Measurements from ENCODE around the gene BAG5.

The BAG5 gene

DNA sequence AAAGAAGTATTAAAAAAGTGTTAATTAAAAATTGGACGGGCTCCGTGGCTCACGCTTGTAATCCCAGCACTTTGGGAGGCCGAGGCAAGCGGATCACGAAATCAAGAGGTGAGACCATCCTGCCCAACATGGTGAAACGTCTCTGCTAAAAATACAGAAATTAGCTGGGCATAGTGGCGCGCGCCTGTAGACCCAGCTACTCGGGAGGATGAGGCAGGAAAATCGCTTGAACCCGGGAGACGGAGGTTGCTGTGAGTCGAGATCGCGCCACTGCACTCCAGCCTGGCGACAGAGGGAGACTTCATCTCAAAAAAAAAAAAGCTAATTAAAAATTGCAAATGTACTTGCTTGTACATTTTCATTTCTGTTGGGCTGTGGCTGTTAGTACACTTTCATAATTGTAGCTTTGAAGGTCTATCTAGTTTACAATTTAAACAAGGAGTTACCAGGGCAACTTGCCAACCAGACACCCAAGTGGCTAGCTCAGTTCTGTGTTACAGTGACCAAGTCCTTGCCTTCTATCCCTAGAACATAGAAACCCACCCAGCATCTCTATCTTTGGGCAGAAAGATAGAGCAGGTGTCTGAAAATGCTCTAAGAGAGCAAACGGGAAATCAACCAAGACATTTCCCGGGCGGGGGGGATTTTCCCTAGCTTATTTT is 1.5 kb upstream of the BAG5 start:
- DNase-seq (ENCODE audit: low read depth, low spot score) = no peak

DNA sequence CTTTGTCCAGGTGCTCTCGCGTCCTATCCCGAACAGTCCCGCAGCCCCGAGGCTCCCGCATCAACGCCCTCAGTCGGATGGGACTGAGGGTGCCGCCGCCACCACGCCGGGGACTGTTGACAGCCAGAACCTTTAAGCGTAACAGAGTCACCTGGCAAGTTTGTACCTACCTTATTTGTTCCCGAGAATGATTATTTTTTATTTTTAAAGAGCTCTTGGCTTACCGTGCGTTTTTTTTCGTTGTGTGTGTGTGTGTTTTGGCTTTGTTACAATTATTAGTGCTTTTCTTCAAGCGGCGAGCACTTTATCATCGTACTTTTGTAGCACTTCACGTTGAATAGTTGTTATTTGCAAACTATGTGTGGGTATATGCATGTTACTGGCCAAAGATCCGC is 766 bp upstream of the BAG5 start:
- no peak for DNase-seq (ENCODE audit: low read depth, low spot score)

DNA sequence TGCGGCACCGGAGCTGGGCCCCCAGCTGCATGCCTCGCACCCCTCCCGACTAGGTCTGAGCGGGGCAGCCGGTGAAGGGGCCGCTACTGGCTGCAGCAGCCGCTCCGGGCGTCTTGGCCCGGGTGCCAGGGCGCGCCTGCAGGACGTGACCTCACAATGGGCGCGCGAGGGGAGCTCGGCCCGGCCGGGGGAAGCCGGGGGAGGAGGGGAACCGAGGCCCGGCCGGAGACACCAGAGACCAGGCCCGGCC is 353 bp downstream of the BAG5 start:
- no peak for DNase-seq (ENCODE audit: low read depth, low spot score)

DNA sequence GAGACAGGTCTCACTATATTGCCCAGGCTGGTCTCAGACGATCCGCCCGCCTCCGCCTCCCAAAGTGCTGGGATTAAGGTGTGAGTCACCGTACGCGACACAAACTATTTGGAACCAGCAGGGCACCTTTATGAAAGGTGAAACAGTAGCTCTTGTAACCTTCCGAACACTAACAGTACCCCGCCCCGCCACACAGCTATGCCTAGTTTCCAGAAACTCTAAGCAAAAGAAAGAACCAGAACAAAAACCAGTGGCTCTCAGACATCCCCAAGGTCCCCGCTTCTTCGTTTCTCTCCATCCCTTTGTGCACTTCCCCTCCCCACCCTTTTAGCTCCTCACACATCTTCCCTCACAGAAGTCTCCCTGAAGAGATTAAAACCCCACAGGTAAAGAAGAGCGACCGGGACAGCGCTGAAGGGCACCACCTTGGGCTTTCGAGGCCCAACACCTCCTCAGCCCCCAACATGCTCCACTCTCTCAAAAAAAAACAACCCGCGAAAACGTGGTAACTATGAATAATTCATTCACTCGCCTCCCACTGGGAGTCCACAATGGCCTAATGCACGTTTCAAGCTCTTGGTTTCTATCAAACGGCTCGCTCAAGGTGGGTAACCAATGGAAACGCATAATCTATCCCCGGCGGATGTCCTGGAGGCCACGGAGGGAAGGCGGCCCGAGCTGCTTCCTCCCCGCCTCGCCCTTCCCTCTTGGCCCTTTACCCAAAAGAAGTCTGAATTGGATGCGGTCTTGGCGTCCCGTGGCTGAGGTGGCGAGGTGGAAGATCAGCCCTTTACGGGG is 877 bp downstream of the BAG5 start:
- peak; percentile 78 for DNase-seq (ENCODE audit: low read depth, low spot score)

DNA sequence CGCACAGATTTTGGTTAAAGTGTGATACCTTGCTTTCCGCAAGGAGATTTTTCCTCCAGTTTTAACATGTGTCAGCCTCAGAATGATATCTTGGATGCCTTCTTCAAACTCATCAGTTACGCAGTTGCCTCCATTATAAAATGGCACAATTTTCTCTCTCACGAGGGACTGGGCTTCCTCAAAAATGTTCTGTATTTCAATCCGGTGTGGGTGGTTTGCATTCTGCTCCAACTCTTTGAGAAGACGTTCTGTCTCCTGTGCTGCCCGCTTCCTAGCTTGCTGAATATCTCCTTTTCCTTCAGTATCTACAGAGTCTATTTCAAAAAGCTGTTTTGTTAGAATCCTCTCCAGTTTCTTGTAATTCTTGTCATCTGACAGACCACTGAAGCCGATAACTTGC is 1.8 kb downstream of the BAG5 start:
- DNase-seq (ENCODE audit: low read depth, low spot score) = no peak

DNA sequence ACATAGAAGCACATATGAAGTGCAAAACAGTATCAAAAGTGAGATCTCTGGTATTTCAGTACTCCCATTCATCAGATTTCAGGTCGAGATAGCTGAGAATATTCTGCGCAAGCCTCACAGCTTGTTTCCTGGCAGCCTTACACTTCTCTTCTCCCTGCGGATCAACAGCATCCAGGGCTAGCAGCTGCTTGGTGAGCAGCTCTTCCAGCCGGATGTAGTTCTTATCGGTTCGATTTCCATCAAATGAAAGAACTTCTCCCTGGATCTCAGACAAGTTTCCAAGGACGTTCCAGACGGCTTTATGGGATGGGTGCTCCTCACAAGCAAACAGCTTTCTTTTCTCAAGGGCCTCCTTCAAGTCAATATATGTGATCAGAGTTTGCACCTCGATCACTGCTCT is 2.7 kb downstream of the BAG5 start:
- no peak for DNase-seq (ENCODE audit: low read depth, low spot score)

DNA sequence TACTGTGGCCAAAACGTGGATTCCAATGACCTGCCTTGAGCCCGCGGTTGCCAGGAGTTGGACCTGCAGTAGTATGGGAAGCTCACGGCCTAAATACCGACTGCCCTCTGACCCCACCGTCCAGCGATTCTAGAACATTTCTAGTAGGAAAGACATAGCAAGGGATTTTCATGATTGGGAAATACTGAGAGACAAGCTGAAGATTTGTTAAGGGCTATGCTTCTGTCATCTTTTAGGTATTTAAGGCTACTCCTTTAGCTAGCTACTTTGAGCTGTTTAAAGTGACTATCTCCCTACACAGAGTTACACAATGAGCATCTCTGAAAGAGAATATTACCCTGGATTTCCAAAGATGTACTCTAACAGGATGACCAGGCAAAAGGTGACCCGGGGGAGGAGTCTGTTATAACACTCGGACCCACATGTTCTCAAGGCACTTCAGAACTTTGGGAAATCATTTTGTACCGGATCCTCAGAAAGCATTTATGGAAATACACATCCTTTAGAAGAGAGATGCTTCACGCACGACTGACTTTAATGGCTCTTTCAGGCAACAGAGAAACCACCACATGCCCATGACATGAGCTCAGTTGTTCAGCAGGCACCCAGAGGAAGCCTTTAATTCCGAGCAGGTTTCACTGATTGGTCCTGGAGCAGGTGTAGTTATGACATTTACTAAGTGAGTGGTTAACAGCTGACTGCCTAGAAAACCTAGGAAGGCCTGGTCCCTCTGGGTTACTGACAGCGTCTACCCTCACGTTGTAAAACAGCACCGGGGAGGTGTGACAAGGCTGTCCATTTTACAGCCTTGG is 4.2 kb downstream of the BAG5 start:
- DNase-seq (ENCODE audit: low read depth, low spot score) = peak; percentile 88

DNA sequence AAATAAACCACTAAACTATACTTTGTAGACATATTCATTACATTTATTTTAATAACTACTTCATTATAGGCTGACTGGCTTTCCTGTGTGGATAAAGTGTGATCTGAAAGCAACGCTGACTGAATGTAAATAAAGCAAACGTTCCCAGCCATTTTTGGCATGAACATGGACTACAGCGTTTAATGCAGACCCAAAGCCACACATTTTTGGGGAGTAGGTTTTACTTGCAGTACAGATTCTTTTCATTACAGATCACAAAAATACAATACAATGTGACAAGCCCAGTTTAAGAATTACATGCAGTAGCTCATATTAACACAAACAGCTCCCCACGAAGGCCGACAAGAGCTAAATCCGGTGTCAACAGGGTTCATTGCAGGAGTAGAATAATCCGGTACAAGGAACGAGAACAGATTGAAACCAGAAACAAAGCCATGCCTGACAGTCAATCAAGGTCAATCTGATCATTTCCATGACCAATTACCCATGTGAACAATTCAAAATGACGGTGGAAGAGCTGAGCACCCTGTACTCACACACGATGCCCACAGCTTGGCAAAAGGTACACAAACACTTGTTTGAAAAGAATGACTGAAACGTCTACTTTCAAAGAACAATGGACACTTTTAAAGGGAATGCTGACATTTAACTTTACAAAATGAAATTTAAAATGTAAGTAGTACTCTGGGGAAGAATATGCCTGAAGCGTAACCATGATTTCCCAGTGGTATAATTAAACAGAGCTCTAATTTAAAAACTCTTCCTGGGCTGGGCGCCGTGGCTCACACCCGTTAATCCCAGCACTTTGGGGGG is 5.3 kb downstream of the BAG5 start:
- DNase-seq (ENCODE audit: low read depth, low spot score) = no peak

DNA sequence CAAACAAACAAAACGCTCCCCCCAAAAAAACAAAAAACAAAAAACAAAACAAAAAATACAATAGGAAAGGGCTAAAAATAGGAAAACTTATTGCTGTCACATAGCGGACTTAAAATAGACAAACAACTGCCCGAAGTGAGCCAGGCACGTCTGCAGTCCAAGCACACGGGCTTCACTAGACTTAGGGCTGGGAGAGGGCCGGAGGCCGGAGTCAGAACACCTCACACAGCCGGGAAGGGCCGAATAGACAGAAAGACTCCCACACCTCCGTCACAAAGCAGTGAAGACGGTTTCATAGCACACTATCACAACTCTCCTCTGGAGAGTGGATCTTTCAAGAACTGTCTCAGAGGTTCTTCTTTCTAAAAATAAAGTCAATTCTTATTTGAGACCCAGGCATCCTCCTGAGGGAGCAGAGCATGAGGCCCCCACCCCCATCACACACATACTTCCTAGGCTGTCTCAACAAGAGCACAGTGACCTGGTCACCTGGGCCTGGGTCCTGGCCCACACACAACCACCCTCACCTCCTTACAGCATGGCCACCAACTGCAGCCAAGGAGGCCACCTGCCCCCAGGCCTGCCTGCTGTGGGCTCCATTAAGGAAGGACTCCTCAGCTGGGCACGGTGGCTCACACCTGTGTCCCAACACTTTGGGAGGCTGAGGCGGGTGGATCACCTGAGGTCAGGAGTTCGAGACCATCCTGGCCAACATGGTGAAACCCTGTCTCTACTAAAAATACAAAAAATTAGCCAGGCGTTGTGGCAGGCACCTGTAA is 6.7 kb downstream of the BAG5 start:
- DNase-seq (ENCODE audit: low read depth, low spot score) = no peak

DNA sequence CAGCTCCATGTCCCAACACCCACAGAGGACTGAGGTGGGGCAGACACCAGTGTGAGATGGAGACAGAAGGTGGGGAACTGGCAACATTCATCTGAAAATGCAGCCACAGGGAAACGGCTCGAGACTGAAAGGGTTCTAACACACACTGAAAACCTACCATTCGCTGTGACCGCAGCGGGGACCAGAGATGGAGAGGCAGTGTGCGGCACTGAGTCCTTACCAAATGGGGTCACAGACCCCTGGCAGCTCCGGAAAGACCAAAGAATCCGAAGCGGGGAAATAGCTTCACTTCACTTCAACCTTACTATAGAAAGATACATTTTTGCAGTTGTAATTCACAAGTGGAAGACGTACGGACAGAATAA is 9.6 kb downstream of the BAG5 start:
- no peak for DNase-seq (ENCODE audit: low read depth, low spot score)

DNA sequence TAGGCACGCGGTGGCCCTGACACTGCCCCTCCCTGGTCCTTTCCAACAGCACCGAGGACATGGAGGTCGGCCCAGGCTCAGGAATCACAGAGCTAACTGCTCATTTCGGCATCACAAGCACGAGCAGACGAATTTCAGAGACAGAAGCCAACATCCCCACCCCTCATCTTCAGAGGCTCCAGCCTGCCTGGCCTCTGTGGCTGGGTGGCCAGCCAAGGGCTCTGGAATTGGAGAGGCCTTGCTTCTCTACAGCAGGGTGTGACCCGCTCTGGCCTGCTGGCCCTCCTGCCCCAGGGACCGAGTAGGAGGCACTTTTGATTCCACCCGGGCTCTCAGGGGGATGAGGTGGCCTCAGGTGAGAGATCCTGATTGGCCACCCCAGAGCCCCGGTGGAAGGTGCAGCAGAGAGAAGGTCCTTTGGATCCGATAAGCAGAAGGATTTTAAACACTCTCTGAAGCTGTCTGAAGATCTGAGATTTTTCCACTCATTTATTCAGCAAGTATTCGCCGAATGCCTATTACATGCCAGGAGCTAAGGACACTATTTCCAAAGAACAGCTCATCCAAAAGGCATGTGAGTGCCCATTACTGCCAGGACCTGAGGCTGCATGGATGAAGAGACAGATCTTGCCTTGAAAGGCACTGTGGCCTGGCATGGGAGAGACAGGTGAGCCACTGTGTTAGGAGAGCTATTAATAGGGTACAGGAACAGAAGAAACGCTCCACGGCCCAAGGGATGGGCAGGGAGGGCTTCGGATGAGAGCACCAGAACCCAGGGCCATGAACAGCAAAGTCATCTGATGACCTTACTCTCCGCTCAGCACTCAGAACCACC is 10.2 kb downstream of the BAG5 start:
- peak; percentile 89 for DNase-seq (ENCODE audit: low read depth, low spot score)

DNA sequence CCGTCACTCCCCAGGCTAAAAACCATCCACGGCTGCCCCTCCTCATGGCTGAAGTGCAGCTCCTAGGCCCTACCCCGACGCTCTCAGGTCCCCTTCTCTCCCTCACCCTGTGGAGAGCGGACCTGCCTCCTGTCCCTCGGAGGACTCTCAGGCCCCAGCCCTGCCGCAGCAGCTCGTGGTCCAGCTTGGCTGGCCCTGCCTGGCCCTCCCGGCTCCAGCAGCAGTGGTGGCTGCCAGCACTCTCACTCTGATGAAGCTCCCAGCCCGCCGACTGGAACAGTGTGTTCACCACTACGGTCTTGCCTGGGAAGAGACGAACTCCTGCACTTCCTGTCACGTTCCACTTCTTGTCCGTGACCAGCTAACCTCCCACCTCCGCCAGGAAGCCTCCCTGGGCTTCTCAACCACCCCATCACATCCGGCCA is 11.1 kb downstream of the BAG5 start:
- DNase-seq (ENCODE audit: low read depth, low spot score) = no peak

DNA sequence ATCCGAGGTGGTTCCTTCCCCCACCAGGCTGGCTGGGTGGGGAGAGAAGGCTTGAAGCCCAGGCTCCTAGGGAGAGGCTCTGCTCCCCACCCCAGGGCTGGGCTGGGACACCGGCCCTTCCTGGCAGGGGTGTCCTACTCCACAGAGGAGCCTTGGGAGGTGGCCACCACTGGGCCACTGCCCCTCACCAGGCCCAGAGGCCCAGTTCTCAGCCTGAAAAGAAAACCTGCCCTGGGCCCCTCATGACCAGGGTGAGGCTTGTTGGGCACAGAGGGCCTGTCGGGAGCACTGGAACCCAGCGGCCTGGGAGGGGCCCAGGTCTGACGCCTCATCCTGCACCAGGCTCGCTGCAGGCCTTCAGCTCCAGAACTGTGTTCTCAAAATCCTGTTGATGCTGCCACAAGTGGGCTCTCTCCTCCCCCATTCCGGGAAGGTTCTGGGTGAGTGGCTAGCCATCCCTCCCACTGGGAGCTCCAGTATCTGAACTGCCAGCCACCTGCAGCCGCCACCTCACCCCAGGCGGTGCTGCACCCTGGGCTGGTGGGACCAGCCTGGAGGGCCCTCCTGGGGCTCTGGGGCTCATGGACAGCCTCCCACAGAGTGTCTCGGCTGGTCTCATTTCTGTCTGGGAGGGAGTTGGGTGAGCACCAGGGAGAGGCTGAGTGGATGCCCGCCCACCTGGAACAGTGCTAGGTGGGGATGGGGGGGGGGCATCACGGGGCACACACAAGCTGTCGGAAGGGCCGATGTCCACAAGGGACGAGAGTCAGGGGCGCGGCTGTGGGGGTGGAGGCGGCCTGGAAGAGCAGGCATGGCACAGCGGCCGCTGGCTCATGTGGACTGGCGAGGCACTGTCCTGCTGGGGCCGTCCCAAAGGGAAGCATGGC is 11.8 kb downstream of the BAG5 start:
- DNase-seq (ENCODE audit: low read depth, low spot score) = peak; percentile 29

DNA sequence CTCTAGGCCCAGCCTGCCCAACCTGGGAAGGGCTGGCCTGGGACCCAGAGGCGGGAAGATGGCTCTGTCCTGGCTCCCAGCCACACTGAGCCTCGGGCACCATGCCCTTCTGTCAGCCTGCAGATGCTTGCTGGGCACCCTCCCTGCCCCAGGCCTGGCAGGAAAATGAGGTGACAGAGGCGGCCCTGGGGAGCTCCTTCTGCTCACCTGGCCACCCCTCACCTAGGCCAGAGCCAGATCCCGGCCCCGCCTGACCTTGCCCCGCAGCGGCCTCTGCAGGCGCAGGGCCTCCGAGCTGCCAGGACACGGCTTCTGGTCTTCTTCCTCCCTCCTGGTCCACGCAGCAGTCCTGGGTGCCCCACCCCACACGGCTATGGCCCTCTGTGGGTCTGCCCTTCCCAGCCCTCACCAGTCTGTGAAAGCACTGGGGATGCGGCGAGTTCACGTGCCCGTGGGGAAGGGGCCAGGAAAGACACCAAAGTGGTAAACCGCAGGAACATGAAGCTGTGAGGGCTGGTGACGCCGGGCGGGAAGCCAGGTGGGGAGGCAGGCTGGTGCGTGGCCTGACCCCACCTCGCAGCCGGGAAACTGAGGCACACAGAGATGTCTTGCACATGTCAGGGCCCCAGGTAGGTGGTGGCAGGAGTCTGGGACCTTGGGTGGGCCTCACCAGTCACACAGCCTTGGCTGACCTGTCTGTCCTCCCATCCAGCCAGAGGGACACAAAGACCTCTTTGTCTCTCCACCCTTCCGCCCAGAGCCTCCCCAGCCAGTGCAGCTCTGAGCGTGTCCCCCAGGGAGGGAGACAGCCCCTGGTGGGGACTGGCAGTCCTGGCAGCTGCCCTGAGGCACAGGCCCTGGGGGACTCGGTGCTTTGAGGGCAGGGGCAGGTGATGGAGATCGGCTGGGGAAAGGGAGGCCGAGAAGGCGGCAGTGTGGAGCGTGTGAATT is 12.8 kb downstream of the BAG5 start:
- DNase-seq (ENCODE audit: low read depth, low spot score) = no peak

DNA sequence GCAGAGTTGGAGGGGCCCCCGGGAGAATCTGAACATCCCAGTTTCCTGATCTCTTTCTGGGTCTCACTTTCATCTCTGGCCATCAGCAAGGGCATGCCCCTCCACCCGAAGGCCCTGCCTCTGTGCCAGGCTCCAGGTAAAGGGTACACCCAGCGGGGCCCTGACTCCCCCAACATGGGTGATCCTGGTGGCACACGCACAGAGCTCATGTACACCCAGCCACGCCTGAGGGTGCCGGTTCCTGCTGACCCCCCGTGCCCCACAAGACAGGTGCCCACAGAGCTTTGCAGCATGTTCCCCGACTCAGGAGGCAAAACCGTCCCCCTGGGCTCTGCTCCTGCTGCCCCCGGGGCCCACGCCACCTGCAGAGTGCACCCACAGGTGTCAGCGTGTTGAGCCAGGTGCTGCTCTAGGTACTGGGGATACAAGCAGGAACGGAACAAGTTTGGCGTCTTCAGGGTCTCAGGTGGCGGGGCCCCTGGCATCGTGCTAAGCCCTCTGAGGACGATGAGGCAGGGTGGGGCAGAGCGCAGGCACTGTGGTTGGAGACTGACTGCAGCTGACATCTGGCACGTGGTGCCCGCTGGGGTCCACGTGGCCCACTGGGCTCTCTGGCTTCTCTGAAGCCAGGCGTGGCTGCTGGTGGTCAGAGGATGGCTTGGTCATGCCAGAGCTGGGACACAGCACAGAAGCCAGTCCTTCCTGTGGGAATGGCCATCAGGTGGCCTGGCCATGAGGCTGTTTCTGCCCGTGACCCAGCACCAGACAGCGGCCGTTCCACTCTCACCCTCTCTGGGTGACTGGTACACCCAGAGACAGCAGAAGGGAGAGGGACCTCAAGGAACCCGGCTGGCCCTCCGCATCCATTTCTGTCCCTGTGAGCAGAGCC is 13.8 kb downstream of the BAG5 start:
- DNase-seq (ENCODE audit: low read depth, low spot score) = no peak

DNA sequence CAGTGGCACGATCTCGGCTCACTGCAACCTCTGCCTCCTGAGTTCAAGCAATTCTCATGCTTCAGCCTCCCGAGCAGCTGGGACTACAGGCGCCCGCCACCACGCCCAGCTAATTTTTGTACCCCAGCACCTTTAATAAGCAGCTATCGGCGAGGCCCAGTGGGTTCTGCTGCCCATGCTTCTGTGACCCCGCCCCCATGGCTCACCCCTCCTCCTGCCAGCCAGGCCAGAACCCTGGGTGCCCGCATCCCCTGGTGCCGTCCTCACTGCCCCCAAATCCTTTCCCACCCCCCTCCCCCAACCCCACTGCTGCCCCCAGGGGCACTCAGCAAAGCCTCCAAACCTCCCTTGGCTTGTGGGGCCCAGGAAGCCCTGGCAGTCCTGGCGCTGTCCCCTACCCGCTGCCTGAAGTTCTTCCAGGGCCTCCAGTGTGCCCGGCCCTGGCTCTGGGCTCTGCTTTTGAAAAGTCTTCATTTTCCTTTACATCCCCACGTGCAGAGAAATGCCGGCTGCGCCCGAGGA is 14.5 kb downstream of the BAG5 start:
- no peak for DNase-seq (ENCODE audit: low read depth, low spot score)

DNA sequence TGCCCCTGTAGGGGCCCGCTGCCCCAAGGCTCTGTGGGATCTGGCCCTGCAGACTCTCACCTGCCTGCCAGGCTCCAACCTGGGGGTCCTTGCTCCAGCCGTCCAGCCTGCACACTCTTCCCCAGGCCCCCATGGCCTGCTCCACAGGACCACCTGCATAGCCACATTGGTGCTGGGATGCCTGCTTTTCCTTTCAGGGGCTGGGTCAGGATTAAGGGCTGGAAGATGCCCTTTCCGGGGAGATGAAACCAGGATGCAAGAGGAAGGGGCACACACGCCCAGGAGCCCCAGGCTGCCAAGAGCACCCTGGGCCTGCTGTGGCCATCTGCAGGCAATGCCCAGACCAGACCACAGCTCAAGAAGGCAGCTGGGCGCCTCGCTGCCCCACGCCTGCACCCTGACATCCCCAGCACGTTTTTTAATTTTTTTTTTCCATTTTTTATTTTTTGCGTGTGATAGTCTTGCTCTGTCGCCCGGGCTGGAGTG is 15.0 kb downstream of the BAG5 start:
- DNase-seq (ENCODE audit: low read depth, low spot score) = no peak

All from astrocyte of the hippocampus (primary cell).